HG02759 (cell line): Measurements from ENCODE around the gene TBCEL.
"Not testable (repeated sequence)": the region's sequence is repeated elsewhere in the genome, so short reads cannot be mapped to it uniquely, and the experiment has no call there.

ENCODE experiments used
- ATAC-seq: cut with Tn5 transposase; IDR thresholded peaks from one replicate; pipeline ENCODE4 v1.9.1; 2021; ENCODE audit warnings: mild to moderate bottlenecking, moderate library complexity; ENCODE audit not compliant: unreplicated experiment

Gene TBCEL, protein sequence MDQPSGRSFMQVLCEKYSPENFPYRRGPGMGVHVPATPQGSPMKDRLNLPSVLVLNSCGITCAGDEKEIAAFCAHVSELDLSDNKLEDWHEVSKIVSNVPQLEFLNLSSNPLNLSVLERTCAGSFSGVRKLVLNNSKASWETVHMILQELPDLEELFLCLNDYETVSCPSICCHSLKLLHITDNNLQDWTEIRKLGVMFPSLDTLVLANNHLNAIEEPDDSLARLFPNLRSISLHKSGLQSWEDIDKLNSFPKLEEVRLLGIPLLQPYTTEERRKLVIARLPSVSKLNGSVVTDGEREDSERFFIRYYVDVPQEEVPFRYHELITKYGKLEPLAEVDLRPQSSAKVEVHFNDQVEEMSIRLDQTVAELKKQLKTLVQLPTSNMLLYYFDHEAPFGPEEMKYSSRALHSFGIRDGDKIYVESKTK

DNA sequence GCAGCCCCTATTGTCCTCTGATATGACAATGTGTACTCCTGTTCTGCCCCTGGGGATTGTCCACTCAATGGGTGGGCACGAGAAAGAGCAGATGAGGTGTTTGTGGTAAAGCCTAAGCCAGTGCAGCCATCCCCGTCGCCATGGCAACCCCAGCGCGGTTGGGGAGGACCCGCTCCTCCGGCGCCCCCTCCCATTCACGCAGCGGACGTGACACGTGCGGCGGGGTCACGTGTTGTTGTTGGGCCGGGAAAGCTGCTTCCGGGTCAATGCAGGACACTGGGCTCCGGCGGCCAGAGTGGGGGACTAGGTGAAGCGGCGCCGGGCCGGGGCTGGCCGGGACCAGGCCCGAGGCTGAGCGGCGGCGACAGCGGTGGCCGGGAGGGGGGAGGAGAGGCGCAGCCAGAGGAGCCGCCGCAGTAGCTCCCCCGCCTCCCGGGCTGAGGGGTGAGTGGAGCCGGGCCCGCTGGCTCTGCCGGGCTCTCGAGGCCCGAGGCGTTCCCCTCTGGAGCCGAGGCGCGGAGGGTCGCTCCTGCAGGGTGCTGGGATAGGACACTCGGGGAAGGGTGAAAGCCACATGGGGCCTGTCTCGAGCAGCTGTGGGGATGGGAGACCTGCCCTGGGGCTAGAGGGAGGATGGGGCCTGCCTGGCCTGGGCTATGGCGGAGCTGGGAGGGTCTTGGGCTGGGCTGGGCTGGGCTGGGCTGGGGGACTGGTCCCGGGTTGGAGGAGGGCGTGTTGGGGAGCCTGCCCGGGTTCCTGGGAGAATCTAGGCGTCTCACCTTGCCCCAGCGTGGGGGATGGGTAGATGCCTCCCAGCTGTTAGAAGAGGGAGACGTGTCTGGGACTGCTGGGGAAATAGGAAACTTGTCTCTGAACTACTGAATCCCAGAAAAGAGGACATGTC lies at the start of gene TBCEL:
TSS of gene TBCEL (plus strand) at position 255 of the 904 bp plus-strand sequence. CDS start 21,589 bp downstream, outside the sequence.
- ATAC-seq: peak; percentile 99

DNA sequence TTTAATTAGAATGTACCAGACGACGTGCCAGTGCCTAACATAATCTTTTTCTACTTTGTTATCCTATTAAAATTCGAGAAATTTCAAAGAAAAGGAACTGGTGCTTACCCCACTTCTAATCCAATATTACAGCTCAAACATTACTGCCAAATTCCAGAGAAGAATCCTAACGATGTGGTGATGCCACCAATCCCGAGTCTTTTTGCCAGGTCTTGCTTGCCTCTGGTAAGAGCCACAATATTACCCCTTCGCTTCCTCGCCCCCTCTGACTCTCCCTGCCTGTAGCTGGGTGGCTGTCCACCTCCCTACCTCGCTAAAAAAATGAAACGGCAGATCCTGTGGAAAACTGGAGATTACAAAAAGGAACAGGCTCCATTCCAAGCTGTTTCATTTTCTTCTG lies 49.4 kb upstream of the TBCEL start:
- no peak for ATAC-seq

DNA sequence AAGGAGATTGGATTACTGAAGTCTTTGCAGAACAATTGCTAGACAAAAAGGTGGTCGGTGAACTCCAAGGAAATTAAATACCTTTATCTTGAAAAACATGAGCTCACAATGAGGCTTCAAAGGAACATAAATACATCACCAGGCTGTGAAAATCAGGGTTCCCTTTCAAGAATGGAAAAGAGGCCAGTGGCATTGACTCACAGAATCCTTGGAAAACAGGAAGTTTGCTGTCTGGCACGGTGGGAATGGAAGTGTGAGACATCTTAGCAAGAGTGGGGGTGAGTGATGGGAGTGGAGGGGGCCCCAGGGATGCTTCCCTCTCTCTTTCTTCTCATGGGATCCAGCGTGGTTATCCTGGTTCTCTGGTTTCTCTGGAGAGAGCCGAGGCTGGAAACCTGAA lies 48.9 kb upstream of the TBCEL start:
- ATAC-seq: no peak

DNA sequence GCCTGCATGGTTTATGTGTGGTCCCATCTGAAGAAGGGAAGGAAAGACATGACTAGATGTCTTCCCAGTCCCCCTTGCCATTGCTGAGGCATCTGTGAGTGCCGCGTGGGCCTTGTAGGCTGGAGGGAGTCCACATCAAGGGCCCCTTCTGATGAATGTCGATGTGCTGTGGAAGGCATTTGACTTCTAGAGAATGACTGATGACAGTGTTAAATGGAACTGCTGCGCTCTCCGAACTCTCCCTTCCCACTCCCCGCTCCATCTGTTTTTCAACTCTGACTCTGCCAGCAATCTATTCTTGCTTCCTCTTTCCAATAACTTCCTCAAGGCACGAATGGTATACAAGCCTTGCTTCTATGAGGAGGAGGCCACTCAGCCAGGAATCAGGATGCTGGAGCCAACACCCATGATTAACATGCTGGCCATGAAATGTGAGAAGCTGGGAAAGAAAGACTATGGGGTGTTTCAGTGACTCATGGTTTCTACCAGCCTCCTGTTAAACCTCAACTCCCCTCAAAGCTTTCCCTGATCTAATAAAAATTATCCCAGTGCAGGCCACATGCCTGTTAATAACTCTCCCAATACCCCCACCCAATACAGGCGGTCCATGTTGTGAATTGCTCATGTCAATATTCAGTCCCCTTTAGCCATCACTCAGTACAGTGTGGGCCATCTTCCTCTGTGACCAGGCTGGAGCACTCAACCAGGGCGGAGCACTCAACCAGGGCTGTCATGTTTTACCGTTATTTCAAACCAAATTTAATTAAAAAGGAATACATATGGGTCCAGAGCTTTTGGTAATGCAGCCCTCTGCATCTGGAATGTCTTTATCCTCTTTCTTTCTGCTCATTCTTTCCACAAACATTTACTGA lies 46.4 kb upstream of the TBCEL start:
- ATAC-seq: no peak

DNA sequence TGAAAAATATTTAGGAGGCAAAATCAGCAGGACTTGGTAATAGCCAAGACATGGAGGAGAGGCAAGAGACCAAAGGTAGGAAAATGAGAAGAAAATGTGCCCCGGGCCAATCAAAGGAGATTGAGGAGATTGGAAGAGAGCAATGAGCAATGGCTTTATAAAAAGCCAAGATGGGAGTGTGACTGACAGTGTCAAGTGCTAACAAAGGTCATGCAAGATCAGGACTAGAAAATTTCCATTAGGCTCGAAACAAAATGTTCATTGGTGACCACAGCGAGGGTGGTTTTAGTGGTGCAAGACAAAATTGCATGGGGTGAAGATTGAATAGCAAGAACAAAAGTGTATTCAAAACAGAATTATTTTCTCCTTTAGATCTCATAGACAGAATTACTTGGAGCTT lies 45.2 kb upstream of the TBCEL start:
- ATAC-seq: no peak

DNA sequence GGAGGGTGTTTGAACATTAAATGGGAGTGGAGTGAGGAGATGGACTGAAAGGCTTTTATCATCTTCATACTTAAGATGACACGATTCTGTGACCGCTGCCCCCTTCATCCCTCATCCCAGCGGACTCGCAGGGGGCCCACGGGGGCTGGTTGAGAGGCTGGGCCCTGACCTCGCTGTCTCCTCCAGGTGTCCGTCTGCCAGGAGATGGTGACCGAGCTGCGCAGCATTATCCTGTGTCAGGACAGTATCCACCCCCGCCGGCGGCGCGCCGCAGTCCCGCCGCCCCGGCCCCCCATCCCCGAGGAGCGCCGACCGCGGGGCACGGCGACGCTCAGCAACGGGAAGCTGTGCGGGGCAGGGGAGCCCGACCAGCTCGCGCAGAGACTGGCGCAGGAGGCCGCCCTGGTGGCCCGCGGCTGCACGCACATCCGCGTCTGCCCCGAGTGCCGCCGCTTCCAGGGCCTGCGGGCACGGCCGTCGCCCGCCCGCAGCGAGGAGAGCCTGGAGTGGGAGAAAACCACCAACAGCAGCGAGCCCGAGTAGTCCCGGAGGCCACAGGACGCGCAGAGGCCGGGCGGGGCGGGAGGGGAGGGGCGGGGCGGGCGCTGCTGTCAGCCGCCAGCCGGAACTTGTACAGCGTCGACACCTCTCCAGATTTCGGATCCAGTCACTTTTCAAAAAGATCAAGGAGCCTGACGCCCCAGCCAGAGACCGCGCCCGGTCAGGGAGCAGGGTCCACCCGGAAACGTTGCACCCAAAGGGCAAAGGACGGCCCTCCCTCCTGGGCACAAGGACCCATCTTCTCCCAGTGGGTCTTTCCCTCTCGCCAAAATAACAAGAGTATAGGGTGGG lies 38.0 kb upstream of the TBCEL start:
- no peak for ATAC-seq

DNA sequence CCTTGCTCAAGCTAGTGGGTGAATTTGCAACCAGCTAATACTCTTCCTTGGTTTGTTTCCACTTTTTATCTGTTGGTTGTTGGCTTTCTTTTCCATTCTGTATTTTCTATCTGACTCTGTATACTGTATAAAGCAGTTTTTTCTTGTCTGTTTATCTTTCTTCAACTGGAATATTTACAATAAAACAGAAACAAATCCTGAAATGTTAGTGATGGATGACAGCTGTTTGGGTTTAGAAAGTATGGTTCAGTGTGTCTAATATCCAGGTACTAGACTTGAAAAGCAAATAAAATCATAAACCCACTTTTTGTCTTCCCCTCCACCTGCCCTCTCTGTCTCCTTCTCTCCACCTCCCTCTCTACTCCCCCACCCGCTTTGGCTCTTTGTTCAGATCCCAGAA lies 35.3 kb upstream of the TBCEL start:
- ATAC-seq: no peak

DNA sequence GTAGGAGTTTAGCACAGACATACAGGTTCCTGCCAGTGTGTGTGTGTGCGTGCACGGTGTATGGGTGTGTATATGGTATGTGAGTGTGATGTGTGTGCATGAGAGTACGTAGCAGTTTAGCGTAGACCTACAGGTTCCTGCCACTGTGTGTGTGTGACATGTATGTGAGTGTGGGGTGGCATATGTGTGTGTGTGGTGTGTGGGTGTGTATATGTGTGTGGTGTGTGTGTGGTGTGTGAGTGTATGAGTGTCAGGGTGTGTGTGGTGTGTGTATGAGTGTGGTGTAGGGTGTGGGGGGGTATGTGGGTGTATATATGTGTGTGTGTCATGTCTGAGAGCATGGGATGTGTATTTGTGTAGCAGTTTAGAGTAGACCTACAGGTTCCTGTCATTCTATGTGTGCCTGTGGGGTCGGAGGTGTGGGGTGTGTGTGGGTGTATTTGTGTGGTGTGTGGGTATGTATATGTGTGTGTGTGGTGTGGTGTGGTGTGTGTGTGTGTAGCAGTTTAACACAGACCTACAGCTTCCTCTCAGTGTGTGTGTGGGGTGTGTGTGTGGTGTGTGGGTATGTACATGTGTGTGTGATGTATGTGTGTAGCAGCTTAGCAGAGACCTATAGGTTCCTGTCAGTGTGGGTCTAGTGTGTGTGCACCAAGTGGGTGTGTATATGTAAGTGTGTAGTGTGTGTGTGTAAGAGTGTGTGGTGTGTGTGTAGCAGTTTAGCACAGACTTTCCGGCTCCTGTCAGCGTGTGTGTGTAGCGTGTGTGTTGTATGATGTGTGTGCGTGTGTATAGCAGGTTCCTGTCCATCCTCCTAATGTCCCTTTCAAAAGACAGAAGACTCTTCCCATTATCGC lies 31.8 kb upstream of the TBCEL start:
- ATAC-seq: no peak

DNA sequence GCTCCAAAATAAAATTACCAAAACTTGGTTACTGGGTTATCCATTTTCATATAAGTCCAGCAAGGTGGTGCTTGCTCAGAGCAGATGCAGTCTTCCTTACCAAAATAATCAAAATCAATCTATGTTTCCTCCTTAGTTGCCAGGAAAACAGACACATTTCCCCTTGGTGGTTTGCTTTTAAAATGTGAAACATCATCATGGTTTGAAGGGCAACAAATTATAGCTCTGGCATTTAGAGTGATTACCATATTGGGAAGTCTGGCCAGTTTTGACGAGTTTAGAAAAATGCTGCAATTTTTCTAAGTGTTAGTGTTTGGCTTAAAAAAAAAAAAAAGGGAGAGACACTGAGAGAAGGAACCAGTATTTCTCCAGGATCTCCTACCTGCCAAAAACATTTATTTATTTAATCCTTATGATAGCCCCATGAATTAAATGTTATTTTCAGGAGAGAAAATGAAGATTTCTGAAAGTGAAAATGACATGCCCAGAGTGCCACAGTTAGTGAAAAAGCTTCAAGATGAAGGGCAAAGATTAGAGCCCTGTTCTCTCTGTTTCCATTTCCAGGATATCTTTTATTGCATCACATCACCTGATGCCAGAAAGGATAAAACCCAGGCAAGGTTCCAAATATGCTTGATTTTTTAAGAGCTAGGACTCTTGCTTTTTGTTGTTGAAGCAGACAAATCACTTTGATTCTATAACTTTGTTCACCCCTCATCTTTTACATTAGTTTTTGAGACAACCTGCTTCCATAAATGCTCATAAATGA lies 29.6 kb upstream of the TBCEL start:
- ATAC-seq: no peak

DNA sequence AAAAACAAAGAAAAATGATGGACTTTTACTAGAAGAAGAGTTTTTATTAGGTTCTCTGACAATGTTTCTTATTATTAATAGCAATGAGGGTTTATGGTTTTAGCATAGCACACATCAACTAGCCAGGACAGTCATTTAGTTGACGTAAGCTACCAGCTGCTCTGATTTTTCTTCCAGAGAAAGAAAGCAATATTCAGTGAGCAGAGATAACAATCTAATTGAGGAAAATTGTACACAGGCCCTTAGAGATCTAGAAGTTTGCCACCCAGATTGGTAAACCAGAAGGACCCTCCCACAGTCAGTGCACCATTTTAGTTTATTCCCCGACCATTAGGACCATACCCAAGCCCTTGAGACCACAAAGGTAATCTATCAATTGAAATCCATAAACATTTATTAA lies 28.7 kb upstream of the TBCEL start:
- ATAC-seq: no peak

DNA sequence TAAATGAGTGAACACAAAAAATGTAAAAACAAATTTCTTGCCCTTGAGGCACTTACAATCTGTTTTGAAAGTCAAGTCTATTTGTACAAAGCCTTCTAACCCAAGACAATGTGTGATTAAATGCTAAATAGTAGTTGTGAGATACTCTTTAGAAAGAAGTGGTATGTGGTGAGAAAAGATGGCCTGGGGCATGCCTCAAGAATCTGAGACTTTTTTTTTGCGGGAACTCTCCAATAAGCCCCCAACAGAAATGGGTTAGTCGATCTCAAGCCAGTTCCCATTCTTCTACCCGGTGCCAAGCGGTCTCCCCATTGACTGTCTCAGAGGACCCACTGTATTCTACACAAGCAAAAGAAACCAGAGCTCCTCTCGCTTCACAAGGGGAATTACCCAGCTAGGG lies 26.9 kb upstream of the TBCEL start:
- no peak for ATAC-seq

DNA sequence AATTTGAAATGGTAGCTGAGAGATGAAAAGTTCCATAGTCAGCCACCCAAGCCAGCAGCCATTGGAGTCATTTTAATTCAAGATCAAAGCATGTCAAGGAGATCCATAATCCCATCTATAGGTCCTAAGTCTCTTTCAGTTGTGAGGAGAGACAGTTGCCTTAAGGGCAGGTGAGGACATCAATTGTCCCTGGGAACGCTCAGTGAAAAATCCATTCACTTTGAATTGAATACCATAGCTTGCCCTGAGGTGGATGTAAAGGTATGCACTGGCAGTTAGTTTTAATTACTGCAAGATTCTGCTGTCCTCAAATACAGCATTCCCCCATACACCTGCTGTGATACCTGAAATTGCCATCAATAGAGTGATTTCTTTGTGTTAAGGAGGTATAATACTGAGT lies 25.3 kb upstream of the TBCEL start:
- no peak for ATAC-seq

DNA sequence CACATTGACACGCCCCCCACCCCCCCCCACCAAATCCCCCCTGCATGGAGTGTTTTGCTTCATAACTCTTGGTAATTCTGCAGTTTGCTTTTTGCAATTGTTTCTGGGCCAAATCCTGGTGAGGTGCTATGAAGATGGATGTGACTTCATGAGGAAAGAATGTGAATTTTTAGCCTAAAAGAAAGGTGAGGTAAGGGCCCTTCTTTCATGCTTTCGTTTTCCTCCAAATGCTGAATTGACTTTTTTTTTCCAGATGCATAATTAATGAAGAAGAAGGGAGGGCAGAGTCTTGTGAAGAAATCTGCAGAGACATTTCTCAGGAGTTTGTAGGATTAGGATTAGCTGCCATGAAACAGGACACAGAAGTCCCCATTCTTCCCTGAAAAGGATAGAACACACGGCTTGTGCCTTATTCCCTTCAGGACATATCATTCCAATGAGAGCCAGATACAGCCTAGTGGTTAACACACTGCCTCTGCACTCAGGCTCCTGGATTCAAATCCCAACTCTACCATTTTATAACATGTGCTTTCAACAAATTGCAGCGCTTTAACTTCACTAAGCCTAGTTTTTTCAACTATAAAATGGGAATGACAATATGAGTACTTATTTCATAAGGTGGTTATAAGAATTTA lies 19.6 kb upstream of the TBCEL start:
- ATAC-seq: no peak

DNA sequence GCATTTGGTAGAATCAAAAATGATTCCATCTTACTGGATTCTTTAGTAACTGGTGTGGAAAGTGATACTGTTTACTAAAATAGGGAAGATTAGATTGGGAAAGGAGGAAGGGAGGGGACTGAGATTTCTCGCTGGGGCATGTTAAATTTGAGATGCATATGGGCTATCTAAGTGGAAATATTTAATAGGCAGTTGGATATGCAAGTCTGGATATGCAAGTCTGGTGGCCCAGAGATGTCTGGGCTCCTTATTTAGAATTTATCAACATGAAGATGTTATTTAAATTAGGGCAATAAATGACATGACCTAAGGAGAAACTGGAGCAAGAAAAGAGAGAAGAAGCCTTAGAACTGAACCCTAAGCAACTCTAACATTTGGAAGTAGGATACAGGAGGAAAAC lies 17.0 kb upstream of the TBCEL start:
- ATAC-seq: no peak

DNA sequence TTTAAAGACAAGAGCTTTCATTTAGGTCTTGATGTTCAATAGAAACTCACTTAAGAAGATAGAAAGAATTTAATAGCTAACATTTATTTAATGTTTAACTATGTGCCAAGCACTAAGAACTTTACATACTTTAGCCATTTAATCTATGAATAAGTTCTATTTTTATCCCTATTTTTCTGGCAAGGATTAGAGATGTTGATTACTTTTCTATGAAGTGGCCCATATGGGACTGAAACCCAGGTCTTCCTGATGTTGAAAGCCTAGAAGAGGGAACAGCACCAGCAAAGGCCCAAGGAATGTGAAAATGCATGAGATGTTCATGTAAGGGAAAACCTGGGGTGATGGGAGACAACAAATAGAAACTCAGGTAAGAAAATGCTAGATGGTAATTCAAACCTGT lies 15.4 kb upstream of the TBCEL start:
- ATAC-seq: no peak

DNA sequence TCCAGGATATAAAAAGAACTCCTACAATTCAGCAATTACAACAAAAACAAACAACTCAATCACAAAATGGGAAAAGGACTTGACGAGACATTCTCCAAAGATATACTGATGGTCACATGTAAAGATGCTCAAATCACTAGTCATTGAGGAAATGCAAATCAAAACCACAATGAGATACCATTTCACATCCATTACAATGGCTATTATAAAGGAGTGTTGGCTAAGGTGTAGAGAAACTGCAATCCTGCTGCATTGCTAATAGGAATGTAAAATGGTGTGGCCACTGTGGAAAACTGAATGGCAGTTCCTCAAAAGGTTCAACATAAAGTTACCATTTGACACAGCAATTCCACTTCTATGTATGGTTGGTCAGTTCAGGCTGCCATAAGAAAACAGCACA lies 11.8 kb upstream of the TBCEL start:
- no peak for ATAC-seq

DNA sequence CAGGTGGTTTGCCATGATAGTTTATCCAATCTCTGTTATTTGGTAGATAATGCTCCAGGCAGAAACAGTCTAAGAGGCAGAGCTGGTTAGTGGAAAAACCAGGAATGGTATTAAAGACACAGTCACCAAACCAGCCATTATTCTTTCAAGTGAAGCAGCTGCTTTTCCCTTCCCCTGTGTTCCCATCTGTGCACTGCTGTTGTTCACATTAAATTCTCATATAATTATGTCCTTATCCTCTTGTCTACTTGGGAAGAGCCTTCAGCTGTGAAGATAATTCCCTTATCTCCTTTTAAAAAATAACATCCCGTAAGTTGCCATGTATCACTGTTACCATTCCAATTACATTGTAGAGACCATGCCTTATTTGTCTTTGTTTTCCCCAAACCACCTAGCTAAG lies 5.2 kb upstream of the TBCEL start:
- ATAC-seq: no peak

DNA sequence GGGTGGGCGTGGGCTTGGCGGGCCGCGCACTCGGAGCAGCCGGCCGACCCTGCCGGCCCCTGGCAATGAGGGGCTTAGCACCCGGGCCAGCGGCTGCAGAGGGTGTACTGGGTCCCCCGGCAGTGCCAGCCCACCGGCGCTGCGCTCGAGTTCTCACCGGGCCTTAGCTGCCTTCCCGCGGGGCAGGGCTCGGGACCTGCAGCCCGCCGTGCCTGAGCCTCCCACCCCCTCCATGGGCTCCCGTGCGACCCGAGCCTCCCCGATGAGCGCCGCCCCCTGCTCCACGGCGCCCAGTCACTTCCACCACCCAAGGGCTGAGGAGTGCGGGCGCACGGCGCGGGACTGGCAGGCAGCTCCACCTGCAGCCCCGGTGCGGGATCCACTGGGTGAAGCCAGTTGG lies 2.2 kb upstream of the TBCEL start:
- not testable (repeated sequence) for ATAC-seq
